ENCODE results near the gene PHF21A. TPM values are rescaled to one million over a fixed set of nuclear protein-coding genes. Genes with fewer than 3 reads are reported as not detected.

The PHF21A gene
- total and polyA plus RNA-seq, 2 donors (not counting 3 experiments of a cell fraction or from before 2014, with no cell fraction given) = 14.1 to 30.5 TPM

DNA sequence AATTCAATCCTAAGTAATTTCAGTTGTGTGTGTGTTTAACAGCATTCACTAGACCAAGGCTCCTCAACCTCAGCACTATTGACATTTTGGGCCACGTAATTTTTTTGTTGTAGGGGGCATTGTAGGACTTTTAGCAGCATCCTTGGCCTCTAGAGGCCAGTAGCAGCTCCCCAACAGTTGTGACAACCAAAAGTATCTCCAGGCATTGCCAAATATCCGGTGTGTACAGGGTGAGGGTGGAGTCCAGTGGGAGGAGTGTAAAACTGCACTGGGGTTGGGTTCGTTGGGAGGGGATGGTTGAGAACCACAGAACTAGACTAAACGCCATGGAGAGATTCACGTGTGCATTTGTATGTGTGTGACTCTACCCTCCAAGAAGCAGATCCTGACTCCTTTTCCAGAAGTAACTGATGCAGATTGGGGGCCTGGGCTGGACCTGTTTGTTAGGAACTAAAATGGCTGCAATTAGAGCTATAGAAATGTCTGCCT lies 5.9 kb upstream of the PHF21A start:
- Histone ChIP-seq H4K20me1 (replicated peaks; ENCODE audit: control insufficient read depth, extremely low read depth, insufficient read depth, low read length) (no peaks in the 10 kb centered on the region), H3K27me3 (ENCODE audit: control insufficient read depth in 2 of 2, insufficient read depth in 2 of 2, low read length in 2 of 2) (peaks cover 2 to 5% of the 10 kb centered on the region in 2 experiments), H3K27ac (ENCODE audit: insufficient read depth, low read depth, low read length) (no peak overlapping the region), H3K9ac (replicated peaks; ENCODE audit: extremely low read depth, insufficient read depth, low read length) (no peak overlapping the region), H3K36me3 (ENCODE audit: control insufficient read depth in 2 of 2, extremely low read depth in 1 of 2, insufficient read depth in 2 of 2, low read length in 2 of 2) (no peaks in the 10 kb centered on the region), H2AFZ (ENCODE audit: low read depth, low read length) (no peak overlapping the region), H3K4me1 (ENCODE audit: control insufficient read depth, extremely low read depth, insufficient read depth, low read length) (peaks cover 5% of the 10 kb centered on the region), H3K79me2 (ENCODE audit: control insufficient read depth, insufficient read depth, low read length) (no peaks in the 10 kb centered on the region), H3K4me3 (replicated peaks in 1 of 3; ENCODE audit: insufficient read depth in 1 of 3, low read depth in 1 of 3, low read length in 3 of 3) (no peak overlapping the region), H3K9me3 (replicated peaks; ENCODE audit: control insufficient read depth, insufficient read depth, low read length) (no peaks in the 10 kb centered on the region), H3K9me1 (replicated peaks; ENCODE audit: control insufficient read depth, extremely low read depth, insufficient read depth, low read length) (no peaks in the 10 kb centered on the region), H3K4me2 (ENCODE audit: insufficient read depth, low read length) (no peak overlapping the region)
- POLR2A ChIA-PET = no interaction called here
- no peak for TF ChIP-seq MAX (IDR thresholded peaks at IDR 0.05; ENCODE audit: insufficient read depth, insufficient read length)
- TF ChIP-seq GATA2 (IDR thresholded peaks at IDR 0.05; ENCODE audit: insufficient read depth, insufficient read length, low read depth, low read length) = no peak
- TF ChIP-seq MYC (IDR thresholded peaks at IDR 0.05; ENCODE audit: low read depth, low read length) = no peak
- no peak for TF ChIP-seq POLR2AphosphoS5 (IDR thresholded peaks at IDR 0.05; ENCODE audit: insufficient read depth, low read depth, low read length)
- TF ChIP-seq, protein P1, sequence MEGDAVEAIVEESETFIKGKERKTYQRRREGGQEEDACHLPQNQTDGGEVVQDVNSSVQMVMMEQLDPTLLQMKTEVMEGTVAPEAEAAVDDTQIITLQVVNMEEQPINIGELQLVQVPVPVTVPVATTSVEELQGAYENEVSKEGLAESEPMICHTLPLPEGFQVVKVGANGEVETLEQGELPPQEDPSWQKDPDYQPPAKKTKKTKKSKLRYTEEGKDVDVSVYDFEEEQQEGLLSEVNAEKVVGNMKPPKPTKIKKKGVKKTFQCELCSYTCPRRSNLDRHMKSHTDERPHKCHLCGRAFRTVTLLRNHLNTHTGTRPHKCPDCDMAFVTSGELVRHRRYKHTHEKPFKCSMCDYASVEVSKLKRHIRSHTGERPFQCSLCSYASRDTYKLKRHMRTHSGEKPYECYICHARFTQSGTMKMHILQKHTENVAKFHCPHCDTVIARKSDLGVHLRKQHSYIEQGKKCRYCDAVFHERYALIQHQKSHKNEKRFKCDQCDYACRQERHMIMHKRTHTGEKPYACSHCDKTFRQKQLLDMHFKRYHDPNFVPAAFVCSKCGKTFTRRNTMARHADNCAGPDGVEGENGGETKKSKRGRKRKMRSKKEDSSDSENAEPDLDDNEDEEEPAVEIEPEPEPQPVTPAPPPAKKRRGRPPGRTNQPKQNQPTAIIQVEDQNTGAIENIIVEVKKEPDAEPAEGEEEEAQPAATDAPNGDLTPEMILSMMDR (IDR thresholded peaks at IDR 0.05; ENCODE audit: extremely low read depth in 1 of 2, insufficient read depth in 1 of 2, low read depth in 1 of 2, low read length in 2 of 2) = no peak
- no peak for TF ChIP-seq EZH2 (IDR thresholded peaks at IDR 0.05; ENCODE audit: borderline replicate concordance, low read depth, low read length, severe bottlenecking)
- no peak for TF ChIP-seq FOS (IDR thresholded peaks at IDR 0.05; ENCODE audit: borderline replicate concordance, insufficient read depth, low read length)
- no peak for TF ChIP-seq POLR2A (IDR thresholded peaks at IDR 0.05; ENCODE audit: low read depth, low read length)
- no peak for TF ChIP-seq JUN (IDR thresholded peaks at IDR 0.05; ENCODE audit: borderline replicate concordance, insufficient read depth, insufficient read length, low read depth)
- dilution Hi-C loops (cut with MboI; ENCODE audit: extremely low pct_ligation_motif_present, low sequenced_read_pairs) = no loop called here
- intact Hi-C loops (cut with micrococcal nuclease) = no loop called here
- CTCF ChIA-PET = no interaction called here
- no peak for DNase-seq (ENCODE audit: low read depth, low spot score)
- no TSS peak for BruUV-seq (replicated peaks)
- FAIRE-seq = peak; percentile 24

All from endothelial cell of umbilical vein (primary cell).